Peyer's patch (tissue), 4 donors: Measurements from ENCODE around the gene CACNA2D3. TPM values are rescaled to one million over a fixed set of nuclear protein-coding genes. Genes with fewer than 3 reads are reported as not detected.

Experiments
- DNase-seq, 3 donors: peaks; one replicate each; pipeline ENCODE4 v3.0.0-alpha.2; 2017 to 2019
- H3K27ac ChIP-seq, 4 donors: fragments of 200-600 bp; sonication (generic); one replicate each; pipeline ENCODE4 v1.5.1; 2016 to 2019
- H3K27me3 ChIP-seq, 2 donors: fragments of 200-600 bp; sonication (generic); one replicate each; pipeline ENCODE4 v1.5.1; 2019
- H3K36me3 ChIP-seq, 3 donors: fragments of 200-600 bp; sonication (generic); one replicate each; pipeline ENCODE4 v1.5.1; 2016 to 2019
- H3K4me1 ChIP-seq, 4 donors: fragments of 200-600 bp; sonication (generic); one replicate each; pipeline ENCODE4 v1.5.1; 2016 to 2019
- H3K4me3 ChIP-seq, 4 donors: fragments of 200-600 bp; sonication (generic); 1 replicate in 3 of 4; 2 replicates in 1 of 4; pipeline ENCODE4 v1.5.1; 2016 to 2019; ENCODE audit warnings: mild to moderate bottlenecking in 1 of 4
- H3K9me3 ChIP-seq, 4 donors: fragments of 200-600 bp; sonication (generic); one replicate each; pipeline ENCODE4 v1.5.1; 2016 to 2019; ENCODE audit warnings: mild to moderate bottlenecking in 1 of 4
- POLR2A ChIP-seq, 2 donors: fragments of 450-650 bp; IDR thresholded peaks; one replicate each; pipeline ENCODE4 v1.5.1; 2017; ENCODE audit warnings: antibody characterized with exemption in 2 of 2, mild to moderate bottlenecking in 2 of 2, moderate library complexity in 2 of 2
- total RNA-seq, 4 donors: library from RNA; depleted of rRNA; stranded (reverse); fragments of >200 nt; gene quantifications; one replicate each; pipeline ENCODE4 v1.1.0, GENCODE V29; 2016
- TF ChIP-seq, protein P1 (sequence below), 6 experiments: fragments of 450-650 bp in 4 of 6; fragments of 200-600 bp in 2 of 6; sonication (generic) in 1 of 6; IDR thresholded peaks; one replicate each; pipeline ENCODE4 v1.5.1; 2017 to 2019; ENCODE audit warnings: antibody characterized with exemption in 6 of 6, mild to moderate bottlenecking in 3 of 6, moderate library complexity in 1 of 6

Gene CACNA2D3
- total RNA-seq, 4 donors from 2014 or later = 0.27 to 5.0 TPM; not detected in 2

DNA sequence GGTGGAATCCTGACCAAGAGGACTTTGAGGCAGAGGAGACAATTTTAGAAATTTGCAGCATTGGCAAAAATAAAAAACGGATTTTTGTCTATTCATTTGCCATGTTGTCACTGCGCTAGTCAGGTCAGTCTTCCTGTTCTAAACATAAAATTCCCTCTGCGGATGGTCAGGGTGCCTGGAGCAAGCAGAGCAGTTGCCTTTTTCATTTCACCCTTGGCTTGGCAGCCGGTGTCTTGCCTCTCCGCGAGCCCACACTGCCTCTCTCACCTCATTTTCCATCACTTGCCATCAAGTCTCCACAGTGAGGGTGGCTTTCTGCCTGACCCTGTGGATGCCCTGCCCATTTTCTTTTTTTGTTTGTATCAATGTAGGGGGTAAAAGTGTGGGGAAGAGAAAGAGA lies 409.4 kb downstream of the CACNA2D3 start:
- H3K36me3 ChIP-seq = no peaks in the 10 kb centered on the region
- DNase-seq = no peak
- TF ChIP-seq, protein P1, sequence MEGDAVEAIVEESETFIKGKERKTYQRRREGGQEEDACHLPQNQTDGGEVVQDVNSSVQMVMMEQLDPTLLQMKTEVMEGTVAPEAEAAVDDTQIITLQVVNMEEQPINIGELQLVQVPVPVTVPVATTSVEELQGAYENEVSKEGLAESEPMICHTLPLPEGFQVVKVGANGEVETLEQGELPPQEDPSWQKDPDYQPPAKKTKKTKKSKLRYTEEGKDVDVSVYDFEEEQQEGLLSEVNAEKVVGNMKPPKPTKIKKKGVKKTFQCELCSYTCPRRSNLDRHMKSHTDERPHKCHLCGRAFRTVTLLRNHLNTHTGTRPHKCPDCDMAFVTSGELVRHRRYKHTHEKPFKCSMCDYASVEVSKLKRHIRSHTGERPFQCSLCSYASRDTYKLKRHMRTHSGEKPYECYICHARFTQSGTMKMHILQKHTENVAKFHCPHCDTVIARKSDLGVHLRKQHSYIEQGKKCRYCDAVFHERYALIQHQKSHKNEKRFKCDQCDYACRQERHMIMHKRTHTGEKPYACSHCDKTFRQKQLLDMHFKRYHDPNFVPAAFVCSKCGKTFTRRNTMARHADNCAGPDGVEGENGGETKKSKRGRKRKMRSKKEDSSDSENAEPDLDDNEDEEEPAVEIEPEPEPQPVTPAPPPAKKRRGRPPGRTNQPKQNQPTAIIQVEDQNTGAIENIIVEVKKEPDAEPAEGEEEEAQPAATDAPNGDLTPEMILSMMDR (IDR thresholded peaks at IDR 0.05) = no peak
- no peak for TF ChIP-seq POLR2A (IDR thresholded peaks at IDR 0.05)

GRCh38 chr3:54533856-54534255 lies 411.5 kb downstream of the CACNA2D3 start:
- Histone ChIP-seq H3K27me3 (no peaks in the 10 kb centered on the region), H3K36me3 (no peaks in the 10 kb centered on the region), H3K4me3 (no peak overlapping the region), H3K9me3 (no peaks in the 10 kb centered on the region), H3K27ac (no peak overlapping the region), H3K4me1 (no peaks in the 10 kb centered on the region)
- no peak for DNase-seq
- TF ChIP-seq POLR2A (IDR thresholded peaks at IDR 0.05) = no peak
- TF ChIP-seq, protein P1 (IDR thresholded peaks at IDR 0.05) = no peak

More for the DNA sequence above, 409.4 kb downstream of the CACNA2D3 start:
- Histone ChIP-seq H3K4me3 (no peak overlapping the region), H3K27me3 (no peaks in the 10 kb centered on the region), H3K9me3 (no peaks in the 10 kb centered on the region), H3K27ac (no peak overlapping the region), H3K4me1 (no peaks in the 10 kb centered on the region)

GRCh38 chr3:54535619-54536018 lies 413.3 kb downstream of the CACNA2D3 start:
- H3K4me3 ChIP-seq = no peak overlapping the region
- no peaks in the 10 kb centered on the region for H3K4me1 ChIP-seq
- no peaks in the 10 kb centered on the region for H3K36me3 ChIP-seq
- H3K27me3 ChIP-seq = no peaks in the 10 kb centered on the region
- no peak for DNase-seq
- no peak overlapping the region for H3K27ac ChIP-seq
- TF ChIP-seq POLR2A (IDR thresholded peaks at IDR 0.05) = no peak
- TF ChIP-seq, protein P1 (IDR thresholded peaks at IDR 0.05) = no peak
- H3K9me3 ChIP-seq = no peaks in the 10 kb centered on the region

GRCh38 chr3:54536450-54536849 lies 414.1 kb downstream of the CACNA2D3 start:
- no peaks in the 10 kb centered on the region for H3K9me3 ChIP-seq
- H3K27ac ChIP-seq = no peak overlapping the region
- H3K4me3 ChIP-seq = no peak overlapping the region
- no peak for TF ChIP-seq POLR2A (IDR thresholded peaks at IDR 0.05)
- TF ChIP-seq, protein P1 (IDR thresholded peaks at IDR 0.05) = no peak
- DNase-seq = no peak
- no peaks in the 10 kb centered on the region for H3K27me3 ChIP-seq
- no peaks in the 10 kb centered on the region for H3K36me3 ChIP-seq
- no peaks in the 10 kb centered on the region for H3K4me1 ChIP-seq

- TF ChIP-seq, protein P1 (IDR thresholded peaks at IDR 0.05) = no peak
- no peak for TF ChIP-seq POLR2A (IDR thresholded peaks at IDR 0.05)
- no peaks in the 10 kb centered on the region for H3K9me3 ChIP-seq
- no peaks in the 10 kb centered on the region for H3K36me3 ChIP-seq
- H3K4me3 ChIP-seq = no peak overlapping the region
- no peaks in the 10 kb centered on the region for H3K27me3 ChIP-seq
- no peak overlapping the region for H3K27ac ChIP-seq
- DNase-seq = no peak
- H3K4me1 ChIP-seq = no peaks in the 10 kb centered on the region
These were observed 415.2 kb downstream of the CACNA2D3 start for GRCh38 chr3:54537506-54537905.

- H3K4me1 ChIP-seq = no peaks in the 10 kb centered on the region
- H3K9me3 ChIP-seq = no peaks in the 10 kb centered on the region
- DNase-seq = no peak
- H3K27me3 ChIP-seq = no peaks in the 10 kb centered on the region
- H3K27ac ChIP-seq = no peak overlapping the region
- no peaks in the 10 kb centered on the region for H3K36me3 ChIP-seq
- no peak for TF ChIP-seq POLR2A (IDR thresholded peaks at IDR 0.05)
- TF ChIP-seq, protein P1 (IDR thresholded peaks at IDR 0.05) = no peak
- no peak overlapping the region for H3K4me3 ChIP-seq
These were observed 416.0 kb downstream of the CACNA2D3 start for GRCh38 chr3:54538346-54538745.
